Activated CD4-positive, alpha-beta T cell treated with anti-CD3 and anti-CD28 coated beads, Interleukin-2, Interleukin-4, amounts not matched to agents 100 ng/mL and 50 ng/mL, durations not matched to agents 16 hours and 8 hours (primary cell): ENCODE results near the gene CDK10.

Experiments used
- DNase-seq: peaks from one replicate; pipeline ENCODE4 v3.0.0-alpha.2; 2020; ENCODE audit warnings: low spot score

CDK10 gene

DNA sequence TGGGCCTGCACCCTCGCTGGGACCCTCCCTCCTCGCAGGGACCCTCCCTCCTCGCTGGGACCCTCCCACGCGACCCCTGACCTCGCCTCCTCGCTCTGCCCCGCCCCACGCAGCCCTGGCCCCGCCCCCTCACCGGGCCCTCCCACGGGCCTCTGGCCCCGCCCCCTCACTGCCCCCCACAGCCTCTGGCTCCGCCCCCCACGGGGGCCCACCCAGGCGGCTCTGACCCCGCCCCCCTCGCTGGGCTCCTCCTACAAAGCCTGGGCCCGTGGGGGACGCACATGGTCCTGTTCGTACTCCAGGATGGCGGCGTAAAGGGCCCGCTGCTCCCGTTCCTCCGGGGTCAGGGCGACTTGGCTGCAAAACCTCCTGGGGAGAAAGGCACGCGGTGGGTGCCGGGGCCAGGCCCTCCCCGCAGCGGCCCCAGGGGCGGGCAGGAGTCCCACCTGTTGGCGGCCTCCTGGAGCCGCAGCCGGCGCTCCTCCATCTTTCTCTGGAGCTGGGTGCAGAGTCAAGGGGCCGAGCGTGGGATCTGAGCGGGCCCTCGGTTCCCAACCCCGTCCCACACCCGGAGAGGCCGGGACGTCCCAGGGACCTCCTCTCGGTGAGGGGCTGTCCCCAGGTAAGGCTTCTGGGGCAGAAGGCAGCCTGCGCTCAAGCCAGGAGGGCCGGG lies 25.2 kb downstream of the CDK10 start:
- peak; percentile 86 for DNase-seq

DNA sequence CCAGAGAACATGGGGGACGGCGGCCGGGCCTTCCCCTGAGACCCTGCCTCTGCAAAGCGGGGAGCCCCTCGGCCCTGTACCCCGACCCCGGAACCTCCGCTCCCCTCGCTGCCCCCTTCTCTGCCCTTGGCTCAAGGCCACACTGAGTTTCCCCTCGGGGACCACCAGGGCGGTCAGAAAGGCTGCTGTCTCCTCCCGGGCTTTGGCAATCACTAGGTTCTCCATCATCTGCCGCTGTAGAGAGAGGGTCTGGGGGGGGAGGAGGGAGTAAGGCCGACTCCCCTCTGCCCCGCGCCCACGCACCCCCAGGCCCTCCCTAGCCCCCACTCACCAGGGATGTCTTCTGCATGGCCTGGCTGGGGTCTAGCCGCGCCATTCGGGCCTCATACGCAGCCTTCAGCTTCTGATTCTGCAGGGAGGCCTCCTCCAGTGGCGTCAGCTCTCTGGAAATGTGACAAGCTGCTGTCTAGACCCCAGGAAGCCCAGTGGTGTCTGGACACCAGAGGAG lies 25.8 kb downstream of the CDK10 start:
- no peak for DNase-seq

DNA sequence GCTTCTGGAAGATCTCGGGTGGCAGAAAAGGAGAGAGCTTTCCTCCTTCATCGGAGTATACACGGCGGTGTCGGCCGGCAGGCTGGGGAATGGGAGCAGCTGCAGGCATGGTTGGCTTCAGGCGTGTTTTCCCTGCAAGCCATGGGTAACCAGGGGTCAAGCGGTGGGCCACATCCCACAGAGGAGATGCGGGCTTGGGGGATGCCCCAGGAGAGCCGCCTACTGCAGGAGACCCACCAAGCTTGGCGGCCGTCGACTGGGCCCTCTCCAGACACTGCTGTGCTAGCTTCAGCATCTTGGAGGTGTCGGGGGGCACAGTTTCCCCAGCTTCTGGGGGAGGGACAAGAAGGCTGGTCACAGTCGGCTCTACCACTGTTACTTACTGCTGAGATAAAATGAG lies 30.0 kb downstream of the CDK10 start:
- DNase-seq = no peak

DNA sequence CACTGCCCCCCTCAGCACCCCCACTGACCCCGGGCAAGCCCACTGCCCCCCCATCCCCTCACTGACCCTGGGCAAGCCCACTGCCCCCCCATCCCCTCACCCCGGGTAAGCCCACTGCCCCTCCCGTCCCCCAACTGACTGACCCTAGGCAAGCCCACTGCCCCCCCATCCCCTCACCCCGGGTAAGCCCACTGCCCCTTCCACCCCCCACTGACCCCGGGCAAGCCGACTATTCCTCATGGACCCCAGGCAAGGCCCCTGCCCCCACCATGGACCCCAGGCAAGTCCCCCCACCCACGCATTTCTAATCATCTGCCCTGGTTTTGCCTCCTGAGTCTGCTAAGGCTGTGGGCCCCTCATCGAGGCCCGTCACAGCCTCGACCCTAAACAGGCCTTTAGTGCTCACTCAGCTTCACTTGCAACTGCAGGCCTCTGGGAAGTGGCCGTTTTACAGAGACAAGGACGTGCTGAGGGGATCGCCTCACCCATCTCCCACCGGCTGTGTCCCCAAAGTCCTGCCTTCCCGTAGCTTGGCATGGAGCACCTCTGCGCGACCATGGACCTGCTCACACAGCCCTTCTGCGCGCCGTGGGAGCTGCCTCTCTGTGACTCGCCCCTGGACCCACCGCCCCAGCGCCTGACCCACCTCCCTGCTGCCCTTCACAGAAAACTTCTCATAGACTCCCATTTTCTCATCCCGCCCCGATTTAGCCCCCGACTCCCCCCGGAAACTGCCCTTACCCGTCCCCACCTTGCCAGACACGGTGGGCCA lies 30.6 kb downstream of the CDK10 start:
- DNase-seq = no peak

DNA sequence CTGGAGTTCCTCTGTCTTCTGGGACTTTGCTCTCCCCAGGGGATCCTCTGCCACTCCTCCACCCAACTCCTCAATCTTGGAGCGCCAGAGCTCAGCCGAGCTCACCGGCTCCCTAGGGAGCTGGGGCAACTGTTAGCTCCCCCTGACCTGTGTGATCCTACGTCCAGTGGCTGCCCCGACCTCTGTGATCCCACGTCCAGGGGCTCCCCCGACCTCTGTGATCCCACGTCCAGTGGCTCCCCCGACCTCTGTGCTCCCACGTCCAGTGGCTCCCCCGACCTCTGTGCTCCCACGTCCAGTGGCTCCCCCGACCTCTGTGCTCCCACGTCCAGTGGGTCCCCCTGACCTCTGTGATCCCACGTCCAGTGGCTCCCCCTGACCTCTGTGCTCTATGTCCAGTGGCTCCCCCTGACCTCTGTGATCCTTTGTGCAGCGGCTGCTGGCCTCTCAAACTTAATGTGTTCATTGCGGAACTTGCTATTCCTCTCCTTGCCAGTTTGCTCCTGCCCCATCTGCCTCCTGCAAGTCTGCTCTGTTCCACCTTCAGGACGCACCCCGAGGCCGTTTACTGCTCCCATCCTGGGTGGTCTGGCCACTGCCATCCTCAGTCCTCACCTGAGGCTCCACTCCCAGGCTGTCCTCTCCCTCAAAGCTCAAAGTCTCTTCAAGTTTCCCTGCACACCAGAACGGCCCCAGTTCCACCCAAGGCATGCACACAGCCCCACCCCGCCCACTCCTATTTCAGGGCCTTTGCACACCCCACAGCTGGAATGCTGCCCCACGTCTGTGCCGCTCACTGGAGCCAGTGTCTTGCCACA lies 31.4 kb downstream of the CDK10 start:
- DNase-seq = no peak

DNA sequence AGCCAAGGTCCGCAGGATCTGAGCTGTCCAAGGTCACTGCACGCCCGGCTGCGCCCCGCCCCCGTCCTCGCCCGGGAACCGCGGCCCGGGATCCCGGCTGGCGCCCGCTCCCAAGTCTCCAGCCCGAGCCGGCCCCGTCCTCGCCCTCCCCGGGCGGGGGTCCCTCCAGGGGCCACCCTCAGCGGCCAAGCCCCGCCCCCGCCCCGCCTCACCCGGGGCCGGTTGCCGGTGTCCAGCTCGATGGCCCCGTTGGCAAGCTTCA lies 34.0 kb downstream of the CDK10 start:
- DNase-seq = peak; percentile 22

DNA sequence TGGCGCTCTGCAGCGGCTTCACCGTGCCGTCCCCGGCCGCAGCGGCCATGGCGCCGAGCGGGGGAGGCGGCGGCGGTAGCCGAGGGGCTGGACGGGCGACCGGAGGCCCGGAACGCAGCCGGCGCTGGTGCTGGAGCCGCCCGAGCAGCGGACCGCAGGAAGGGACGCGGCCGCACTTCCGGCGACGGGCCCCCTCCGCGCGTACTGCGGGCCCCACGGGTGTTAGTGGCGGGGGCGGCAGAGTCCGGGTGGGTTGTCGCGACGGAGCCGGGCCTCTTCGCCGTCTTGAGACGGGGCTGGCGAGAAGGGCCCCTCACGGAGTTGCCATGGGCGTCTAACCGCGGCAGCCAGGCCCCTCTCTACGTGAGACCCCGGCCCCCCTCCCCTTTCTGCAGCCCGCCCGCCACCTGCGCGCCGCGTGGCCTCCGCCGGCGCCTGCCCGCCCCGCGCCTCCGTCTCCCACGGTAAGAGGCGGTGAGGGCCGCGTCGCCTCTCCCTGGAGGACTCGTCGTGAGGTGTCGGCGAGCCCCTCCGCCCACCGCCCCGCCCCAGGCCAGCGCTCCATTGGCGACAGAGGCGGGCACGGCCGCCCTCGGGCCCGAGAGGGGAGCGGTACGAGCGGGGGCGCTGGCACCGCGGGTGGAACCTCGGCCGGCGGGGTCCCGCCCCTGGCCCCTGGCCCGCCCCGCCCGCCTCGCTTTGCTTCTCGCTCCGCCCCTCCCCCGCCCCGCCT lies 34.5 kb downstream of the CDK10 start, which contains the start of the genes VPS9D1 and ZNF276:
Gene VPS9D1 (minus strand): TSS at position 86 of the 733 bp plus-strand sequence. CDS start 37 bp downstream, at position 49.
Gene ZNF276 (plus strand): TSS at position 725 of the 733 bp plus-strand sequence. CDS start 104 bp downstream, outside the sequence.
- DNase-seq = peak; percentile 78

DNA sequence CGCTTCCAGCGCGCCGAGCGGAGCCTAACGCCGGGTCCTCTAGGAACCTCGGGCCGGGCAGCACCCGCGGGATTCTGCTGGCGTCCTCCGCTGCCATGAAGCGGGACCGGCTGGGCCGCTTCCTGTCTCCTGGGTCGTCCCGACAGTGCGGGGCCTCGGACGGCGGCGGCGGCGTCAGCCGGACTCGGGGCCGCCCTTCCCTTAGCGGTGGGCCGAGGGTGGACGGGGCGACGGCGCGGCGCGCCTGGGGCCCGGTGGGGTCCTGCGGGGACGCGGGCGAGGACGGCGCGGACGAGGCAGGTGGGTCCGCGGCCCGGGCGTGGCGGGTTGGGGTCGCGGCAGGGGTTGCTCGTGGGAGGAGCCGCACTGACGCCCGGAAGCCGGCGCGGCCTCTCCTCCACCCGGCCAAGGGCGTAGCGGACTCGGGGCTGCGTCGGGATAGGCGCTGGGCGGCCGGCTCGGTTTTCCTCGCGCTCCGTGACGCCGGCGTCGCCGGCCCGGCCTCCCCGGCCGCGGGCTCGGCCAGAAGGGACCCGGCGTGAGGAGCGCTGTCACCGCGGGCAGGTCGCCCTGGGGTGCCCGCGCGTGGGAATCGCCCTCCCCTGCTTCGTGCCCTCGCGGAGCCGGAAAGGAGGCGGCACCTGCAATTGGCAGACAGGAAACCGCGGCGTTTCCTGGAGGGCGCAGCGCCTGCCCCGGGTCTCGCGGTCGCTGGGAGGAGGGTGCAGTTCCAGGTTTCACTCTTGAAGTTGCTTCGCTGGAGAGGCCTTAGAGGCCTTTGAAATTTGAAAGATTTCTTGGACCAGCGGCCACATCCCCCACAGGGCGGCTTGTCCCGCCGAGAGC lies 35.3 kb downstream of the CDK10 start:
- DNase-seq = peak; percentile 88

DNA sequence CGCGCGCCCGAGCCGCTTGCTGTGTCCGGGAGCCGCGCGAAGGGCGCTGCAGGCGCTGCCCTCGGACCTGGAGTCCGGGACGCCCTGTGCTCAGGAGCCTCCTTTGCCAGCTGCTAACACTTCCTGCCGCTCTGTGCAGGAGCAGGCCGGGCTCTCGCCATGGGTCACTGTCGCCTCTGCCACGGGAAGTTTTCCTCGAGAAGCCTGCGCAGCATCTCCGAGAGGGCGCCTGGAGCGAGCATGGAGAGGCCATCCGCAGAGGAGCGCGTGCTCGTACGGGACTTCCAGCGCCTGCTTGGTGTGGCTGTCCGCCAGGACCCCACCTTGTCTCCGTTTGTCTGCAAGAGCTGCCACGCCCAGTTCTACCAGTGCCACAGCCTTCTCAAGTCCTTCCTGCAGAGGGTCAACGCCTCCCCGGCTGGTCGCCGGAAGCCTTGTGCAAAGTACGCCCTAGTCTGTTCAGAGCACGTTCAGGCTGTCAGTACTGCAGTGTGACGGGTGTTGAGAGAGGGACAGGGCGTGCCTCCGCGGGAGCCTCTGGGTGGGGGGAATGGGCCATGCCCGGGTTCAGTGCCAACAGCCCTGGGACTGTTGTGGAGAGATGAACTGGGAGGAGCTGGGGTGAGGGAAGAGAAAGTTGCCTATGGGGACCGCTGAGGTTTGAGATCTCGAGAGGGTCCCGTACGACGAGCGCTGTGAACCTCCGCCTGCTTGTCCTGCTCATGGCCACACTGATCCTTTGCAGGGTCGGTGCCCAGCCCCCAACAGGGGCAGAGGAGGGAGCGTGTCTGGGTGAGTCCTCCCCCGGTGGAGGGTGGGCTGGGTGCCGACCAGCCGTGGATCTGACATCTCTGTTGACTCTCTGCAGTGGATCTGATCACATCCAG lies 36.1 kb downstream of the CDK10 start:
- peak; percentile 87 for DNase-seq

DNA sequence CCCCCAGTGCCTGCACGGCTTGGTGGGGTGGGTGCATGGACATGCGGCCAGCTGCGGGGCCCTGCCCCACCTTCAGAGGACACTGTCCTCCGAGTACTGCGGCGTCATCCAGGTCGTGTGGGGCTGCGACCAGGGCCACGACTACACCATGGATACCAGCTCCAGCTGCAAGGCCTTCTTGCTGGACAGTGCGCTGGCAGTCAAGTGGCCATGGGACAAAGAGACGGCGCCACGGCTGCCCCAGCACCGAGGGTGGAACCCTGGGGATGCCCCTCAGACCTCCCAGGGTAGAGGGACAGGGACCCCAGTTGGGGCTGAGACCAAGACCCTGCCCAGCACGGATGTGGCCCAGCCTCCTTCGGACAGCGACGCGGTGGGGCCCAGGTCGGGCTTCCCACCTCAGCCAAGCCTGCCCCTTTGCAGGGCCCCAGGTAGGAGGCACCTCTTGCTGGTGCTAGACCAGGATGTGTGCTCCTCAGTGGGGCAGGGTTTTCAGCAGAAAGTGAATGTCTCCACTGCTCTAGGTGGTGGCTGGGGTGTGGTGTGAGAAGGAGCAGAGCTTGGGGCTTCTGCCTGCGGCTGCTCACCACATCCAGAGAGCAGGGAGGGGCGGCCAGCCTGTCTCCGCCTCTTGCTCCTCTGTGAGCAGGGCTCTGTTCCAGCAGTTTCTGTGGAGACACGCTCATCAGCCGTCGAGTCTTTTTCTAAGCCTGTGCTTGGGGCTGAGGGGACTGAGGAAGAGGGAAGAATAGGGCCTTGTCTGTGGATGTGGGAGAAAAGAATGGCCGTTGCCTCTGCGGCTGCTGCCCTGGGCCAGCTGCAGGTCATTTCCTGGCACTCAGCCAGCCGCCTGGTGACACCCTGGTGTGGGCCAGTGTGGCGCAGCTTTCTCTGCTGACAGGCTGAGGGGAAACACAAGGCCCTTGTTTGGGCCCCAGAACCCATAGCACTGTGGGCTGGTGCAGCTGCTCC lies 37.1 kb downstream of the CDK10 start:
- DNase-seq = peak; percentile 82

DNA sequence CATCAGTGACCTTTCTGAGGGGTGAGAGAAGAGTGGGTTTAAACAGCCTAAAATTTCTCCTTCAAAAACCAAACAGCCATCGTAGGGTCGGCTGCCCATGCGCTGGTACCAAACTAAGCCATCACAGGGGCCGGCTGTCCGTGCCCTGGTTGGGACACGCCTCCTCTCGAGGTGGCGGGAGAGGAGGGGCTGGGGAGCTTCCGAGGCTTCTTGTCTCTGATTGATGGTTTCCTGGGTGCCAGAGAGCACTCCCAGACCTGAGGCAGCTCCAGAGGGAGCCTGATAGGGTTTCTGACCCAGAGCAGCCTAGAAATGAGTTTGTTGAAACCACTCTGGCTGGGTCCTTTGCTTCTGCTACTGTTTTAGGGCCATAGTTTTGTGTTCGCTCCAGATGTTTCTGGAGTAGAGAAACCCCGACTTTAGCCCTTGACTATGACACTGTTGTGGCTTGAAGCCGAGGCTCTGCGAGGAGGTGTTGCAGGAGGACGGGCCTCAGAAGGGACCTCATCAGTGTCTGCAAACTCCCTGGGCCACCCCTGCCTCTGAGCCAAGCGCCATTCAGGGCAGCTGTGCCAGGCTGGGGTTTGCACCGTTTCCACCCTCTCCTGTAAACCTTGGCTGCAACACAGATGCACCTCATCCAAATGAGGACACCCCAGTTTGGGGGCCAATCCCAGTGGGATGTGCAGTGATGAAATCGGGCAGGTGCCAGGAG lies 41.1 kb downstream of the CDK10 start:
- no peak for DNase-seq

DNA sequence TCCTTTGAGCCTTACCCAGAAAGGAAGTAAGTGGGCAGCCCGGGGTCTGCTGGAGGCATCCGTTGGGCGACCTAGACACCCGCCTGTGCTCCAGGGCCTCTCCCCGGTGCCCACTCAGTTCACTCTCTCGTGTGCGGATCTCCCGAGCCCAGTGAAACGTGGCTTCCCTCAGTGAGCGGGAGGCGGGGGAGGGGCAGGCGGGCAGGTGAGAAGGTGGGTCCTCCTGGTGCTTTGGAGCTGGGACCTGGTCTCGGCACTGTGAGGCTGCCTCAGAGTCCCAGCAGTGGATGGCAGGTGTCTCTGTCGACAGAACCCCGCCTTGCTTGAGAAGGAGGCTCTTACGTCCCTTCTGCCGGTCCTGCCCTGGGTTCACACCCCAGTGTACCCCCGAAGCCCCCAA lies 42.8 kb downstream of the CDK10 start:
- DNase-seq = no peak

DNA sequence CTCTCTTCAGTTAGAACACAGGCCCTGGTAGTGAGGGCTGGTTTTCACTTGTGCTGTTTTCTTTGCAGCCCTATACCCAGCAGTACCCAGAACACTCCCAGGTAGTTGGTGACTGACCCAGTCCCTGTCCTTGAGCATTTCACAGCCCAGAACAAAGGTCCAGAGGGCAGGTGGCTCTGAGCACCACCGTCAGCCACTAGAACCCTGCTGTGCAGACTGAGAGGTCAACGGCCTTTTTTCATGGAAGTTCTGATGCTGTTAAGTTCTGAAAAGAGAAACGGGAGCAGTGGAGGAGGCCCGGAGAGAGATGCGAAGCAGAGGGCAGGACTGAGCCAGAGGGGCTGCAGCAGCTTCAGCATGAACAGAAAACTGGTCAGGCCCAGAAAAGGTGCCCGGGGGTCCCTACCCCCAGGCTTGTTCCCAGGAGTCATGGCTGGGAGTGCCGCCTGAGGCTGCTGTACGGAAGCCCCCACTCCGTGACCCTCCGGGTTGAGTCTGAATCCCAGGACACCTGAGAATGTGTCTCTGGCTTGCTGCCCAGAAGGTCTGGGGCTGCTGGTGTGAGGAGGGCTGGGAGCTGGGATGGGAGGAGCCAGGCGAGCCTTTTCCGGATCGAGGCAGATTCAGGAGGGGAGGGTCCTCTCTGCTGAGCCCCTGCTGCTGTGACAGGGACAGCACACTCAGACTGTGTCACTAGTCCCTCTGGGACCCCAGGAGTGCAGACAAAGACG lies 43.5 kb downstream of the CDK10 start:
- no peak for DNase-seq

DNA sequence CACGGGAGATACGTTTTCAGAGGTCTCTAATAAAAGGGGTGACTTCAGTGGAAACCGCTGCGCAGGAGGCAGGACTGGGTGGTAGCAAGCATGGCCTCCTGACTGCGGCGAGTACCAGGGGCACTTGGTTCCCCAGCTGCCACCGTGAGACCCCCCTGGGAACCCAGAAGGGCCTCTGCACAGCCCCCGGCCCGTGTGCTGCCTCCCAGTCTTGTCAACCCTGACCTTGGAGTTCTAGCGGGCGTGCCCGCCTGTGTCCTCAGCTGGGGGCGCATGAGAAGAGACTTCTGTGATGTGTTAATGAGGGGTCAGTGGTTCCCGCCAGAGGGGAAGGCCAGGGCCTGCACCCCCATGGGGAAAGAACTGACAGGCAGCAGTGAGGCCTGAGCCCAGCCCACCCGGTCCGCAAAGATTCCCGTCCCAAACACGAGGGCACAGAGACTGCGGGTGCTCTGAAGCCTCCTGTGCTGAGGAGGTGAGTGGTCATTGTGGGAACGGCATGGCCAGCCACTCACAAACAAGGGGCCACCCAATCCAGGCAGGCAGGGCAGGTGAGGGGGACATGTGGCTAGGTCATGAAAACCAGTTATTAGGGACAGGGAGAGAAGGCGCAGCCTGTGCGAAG lies 44.2 kb downstream of the CDK10 start:
- no peak for DNase-seq

DNA sequence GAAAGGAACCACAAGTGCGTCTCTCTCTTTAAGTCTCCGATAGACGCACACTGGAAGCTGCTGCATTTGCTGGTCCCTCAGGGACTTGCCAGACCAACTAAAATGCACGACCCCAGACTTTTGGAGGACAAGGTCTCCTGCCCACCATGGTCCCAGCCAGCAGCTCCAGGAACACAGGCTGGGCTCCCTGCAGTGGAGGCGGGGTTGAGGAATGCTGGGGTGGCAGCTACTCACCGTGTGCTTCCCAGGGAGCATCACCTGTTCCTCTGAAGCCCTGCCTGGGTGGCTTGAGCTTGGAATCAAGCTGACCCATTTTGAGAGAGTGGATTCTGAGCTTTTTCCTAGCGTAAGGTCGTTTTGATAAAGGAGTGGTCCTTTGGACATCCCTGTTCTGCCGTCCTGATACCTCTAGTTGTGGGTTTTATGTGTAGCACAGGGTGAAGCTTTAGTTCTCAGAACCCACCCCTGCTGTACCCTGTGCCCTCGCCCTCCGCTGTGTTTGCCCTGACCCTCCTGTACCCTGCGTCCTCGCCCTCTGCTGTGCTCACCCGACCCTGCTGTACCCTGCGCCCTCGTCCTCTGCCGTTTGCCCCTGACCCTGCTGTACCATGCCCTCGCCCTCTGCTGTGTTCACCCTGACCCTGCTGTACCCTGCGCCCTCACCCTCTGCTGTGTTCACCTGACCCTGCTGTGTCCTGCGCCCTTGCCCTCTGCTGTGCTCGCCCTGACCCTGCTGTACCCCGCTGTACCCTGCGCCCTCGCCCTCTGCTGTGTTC lies 45.8 kb downstream of the CDK10 start:
- no peak for DNase-seq

DNA sequence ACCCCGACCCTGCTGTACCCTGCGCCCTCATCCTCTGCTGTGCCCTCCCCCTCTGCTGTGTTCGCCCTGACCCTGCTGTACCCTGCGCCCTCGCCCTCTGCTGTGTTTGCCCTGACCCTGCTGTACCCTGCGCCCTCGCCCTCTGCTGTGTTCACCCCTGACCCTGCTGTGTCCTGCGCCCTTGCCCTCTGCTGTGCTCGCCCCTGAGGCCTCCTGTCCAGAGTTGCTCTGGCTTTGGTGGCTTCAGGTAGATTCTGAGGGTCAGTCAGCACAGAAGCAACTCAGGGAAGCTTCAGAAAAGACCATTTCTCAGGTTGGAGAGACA lies 46.4 kb downstream of the CDK10 start:
- DNase-seq = no peak
